Measurements from ENCODE around the gene TLR1. TPM values are rescaled to one million over a fixed set of nuclear protein-coding genes. Genes with fewer than 3 reads are reported as not detected.

Gene TLR1
- polyA plus RNA-seq, 3 donors: 49.8 to 117 (median 62.2) TPM

GRCh38 chr4:38834570-38834969, 30.0 kb upstream of the TLR1 start:
- DNase-seq: no peak
- H3K27ac ChIP-seq (ENCODE audit: low read depth in 1 of 2, low read length in 2 of 2): no peak overlapping the region
- TF ChIP-seq CTCF (IDR thresholded peaks at IDR 0.05): no peak
- intact Hi-C loops (cut with micrococcal nuclease): no loop called here
- H3K9me3 Mint-ChIP-seq: peaks cover 17 to 40% (median 23%) of the 10 kb centered on the region in 7 donors
- H2AFZ ChIP-seq (ENCODE audit: insufficient read depth, low read depth, low read length, poor library complexity, severe bottlenecking): no peak overlapping the region
- H3K4me1 Mint-ChIP-seq: peaks cover 34% of the 10 kb centered on the region
- WGBS (ENCODE audit: insufficient coverage): no CpG with 5 or more reads among the region's 4 CpGs
- no peaks in the 10 kb centered on the region for H3K27me3 ChIP-seq (ENCODE audit: control insufficient read depth in 2 of 2, insufficient read depth in 2 of 2, low read length in 2 of 2)
- H3K36me3 ChIP-seq (replicated peaks in 1 of 2; ENCODE audit: control insufficient read depth in 1 of 2, insufficient read depth in 2 of 2, low read length in 2 of 2): peaks cover 5 to 26% of the 10 kb centered on the region in 2 donors
- H3K4me2 ChIP-seq (replicated peaks; ENCODE audit: extremely low read depth, low read length, poor library complexity, severe bottlenecking): no peak overlapping the region
- H3K27me3 Mint-ChIP-seq (ENCODE audit: low read depth in 3 of 3): peaks cover 0 to 2% (median 1%) of the 10 kb centered on the region in 3 donors
- H3K27ac Mint-ChIP-seq: no peak overlapping the region
- H3K4me3 ChIP-seq (replicated peaks in 1 of 3; ENCODE audit: low read depth in 2 of 3, low read length in 3 of 3): no peak overlapping the region
- H3K36me3 Mint-ChIP-seq: peaks cover 38 to 66% of the 10 kb centered on the region in 2 donors
- peaks cover 94% of the 10 kb centered on the region for H3K79me2 ChIP-seq (ENCODE audit: insufficient read depth, low read length)
- no peak overlapping the region for H3K4me3 Mint-ChIP-seq
- H3K9ac ChIP-seq (ENCODE audit: insufficient read depth, low read length, poor library complexity, severe bottlenecking): no peak overlapping the region
- H3K9me3 ChIP-seq (replicated peaks in 1 of 2; ENCODE audit: control insufficient read depth in 1 of 2, insufficient read depth in 1 of 2, low read length in 2 of 2): peaks cover 8 to 16% of the 10 kb centered on the region in 2 donors
- H3K4me1 ChIP-seq (ENCODE audit: control insufficient read depth in 1 of 2, insufficient read depth in 2 of 2, low read length in 2 of 2): peaks cover 11 to 25% of the 10 kb centered on the region in 2 donors
- peaks cover 57% of the 10 kb centered on the region for H4K20me1 ChIP-seq (ENCODE audit: insufficient read depth, low read length)

- peaks cover 22 to 42% of the 10 kb centered on the region in 2 donors for H3K36me3 ChIP-seq (replicated peaks in 1 of 2; ENCODE audit: control insufficient read depth in 1 of 2, insufficient read depth in 2 of 2, low read length in 2 of 2)
- H3K9me3 ChIP-seq (replicated peaks in 1 of 2; ENCODE audit: control insufficient read depth in 1 of 2, insufficient read depth in 1 of 2, low read length in 2 of 2): peaks cover 8 to 16% of the 10 kb centered on the region in 2 donors
- peaks cover 79% of the 10 kb centered on the region for H3K79me2 ChIP-seq (ENCODE audit: insufficient read depth, low read length)
- Mint-ChIP-seq H3K27ac (peak overlapping the region in 5 of 7 donors; percentile 41 to 73 (median 58)), H3K27me3 (ENCODE audit: low read depth in 3 of 3) (peaks cover 0 to 2% (median 0%) of the 10 kb centered on the region in 3 donors), H3K9me3 (peaks cover 14 to 36% (median 23%) of the 10 kb centered on the region in 7 donors), H3K4me3 (peak overlapping the region in 1 of 2 donors; percentile 36), H3K36me3 (peaks cover 50 to 74% of the 10 kb centered on the region in 2 donors), H3K4me1 (peaks cover 23% of the 10 kb centered on the region)
- H4K20me1 ChIP-seq (ENCODE audit: insufficient read depth, low read length): peaks cover 50% of the 10 kb centered on the region
- H3K27me3 ChIP-seq (ENCODE audit: control insufficient read depth in 2 of 2, insufficient read depth in 2 of 2, low read length in 2 of 2): no peaks in the 10 kb centered on the region
- no peak overlapping the region for H3K4me2 ChIP-seq (replicated peaks; ENCODE audit: extremely low read depth, low read length, poor library complexity, severe bottlenecking)
- DNase-seq: no peak
- TF ChIP-seq CTCF (IDR thresholded peaks at IDR 0.05): peak; percentile 59
- no peak overlapping the region for H3K9ac ChIP-seq (ENCODE audit: insufficient read depth, low read length, poor library complexity, severe bottlenecking)
- H3K4me3 ChIP-seq (replicated peaks in 1 of 3; ENCODE audit: low read depth in 2 of 3, low read length in 3 of 3): no peak overlapping the region
- H3K27ac ChIP-seq (ENCODE audit: low read depth in 1 of 2, low read length in 2 of 2): peak overlapping the region; percentile 7 to 16
- H2AFZ ChIP-seq (ENCODE audit: insufficient read depth, low read depth, low read length, poor library complexity, severe bottlenecking): no peak overlapping the region
- peaks cover 11 to 18% of the 10 kb centered on the region in 2 donors for H3K4me1 ChIP-seq (ENCODE audit: control insufficient read depth in 1 of 2, insufficient read depth in 2 of 2, low read length in 2 of 2)
- intact Hi-C loops (cut with micrococcal nuclease): no loop called here
- WGBS (ENCODE audit: insufficient coverage): 92% methylated on average over 6 of the region's 7 CpGs
Observed at GRCh38 chr4:38832624-38833528, 28.3 kb upstream of the TLR1 start.

Data from CD14-positive monocyte (primary cell).